LoVo (cell line): ENCODE results near the gene ARL15.

Experiments used
- DNase-seq: peaks from one replicate; pipeline ENCODE4 v3.0.0-alpha.2; 2016; ENCODE audit warnings: low spot score

ARL15 gene

GRCh38 chr5:53932351-53932750 lies 378.0 kb downstream of the ARL15 start:
- DNase-seq: no peak

- DNase-seq: no peak
Observed at GRCh38 chr5:53930457-53930856, 379.9 kb downstream of the ARL15 start.

DNA sequence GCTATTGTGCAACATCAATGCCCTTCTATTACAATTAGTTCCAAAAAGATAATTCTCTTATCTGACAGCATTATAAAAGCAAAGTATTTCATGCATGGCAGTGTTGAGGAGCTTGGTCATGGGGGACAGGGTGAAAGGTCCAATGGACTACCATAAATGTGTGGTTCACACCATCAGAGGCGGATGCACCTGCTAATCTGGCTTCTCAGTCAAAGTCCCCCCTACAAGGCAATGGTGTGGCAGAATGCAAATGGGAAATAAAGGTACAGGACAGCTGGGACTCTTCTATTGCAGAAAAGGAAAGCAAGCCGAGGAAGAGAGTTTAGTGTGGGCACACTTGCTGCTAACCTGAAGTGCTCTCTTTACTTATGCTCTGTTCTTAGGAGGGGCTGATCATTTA lies 380.8 kb downstream of the ARL15 start:
- DNase-seq: no peak

DNA sequence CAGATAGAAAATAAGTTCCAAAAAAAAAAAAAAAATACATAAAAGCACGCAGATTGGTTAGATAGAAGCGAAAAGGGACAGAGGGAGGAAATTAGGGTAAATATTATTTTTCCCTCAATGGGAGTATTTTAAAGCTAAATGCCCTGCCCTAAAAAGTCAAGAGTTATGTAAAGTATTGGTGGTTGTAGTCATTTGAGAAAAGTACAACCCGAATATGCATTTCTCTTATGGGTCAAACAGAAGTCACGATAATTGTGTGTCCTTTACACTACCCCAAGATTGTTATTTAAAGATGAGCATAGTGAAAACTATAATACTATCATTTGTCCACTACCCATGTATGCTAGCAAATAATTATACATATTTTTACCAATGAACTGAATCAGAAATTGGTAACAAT lies 381.2 kb downstream of the ARL15 start:
- DNase-seq: no peak

- no peak for DNase-seq
Observed at GRCh38 chr5:53928641-53929040, 381.7 kb downstream of the ARL15 start.

GRCh38 chr5:53927668-53928247 lies 382.6 kb downstream of the ARL15 start:
- no peak for DNase-seq

- no peak for DNase-seq
Observed at GRCh38 chr5:53926026-53926425, 384.3 kb downstream of the ARL15 start.

GRCh38 chr5:53924392-53924791 lies 386.0 kb downstream of the ARL15 start:
- DNase-seq: no peak

- no peak for DNase-seq
Observed at GRCh38 chr5:53923961-53924360, 386.4 kb downstream of the ARL15 start.

- no peak for DNase-seq
Observed at GRCh38 chr5:53922508-53923498, 387.6 kb downstream of the ARL15 start.

DNA sequence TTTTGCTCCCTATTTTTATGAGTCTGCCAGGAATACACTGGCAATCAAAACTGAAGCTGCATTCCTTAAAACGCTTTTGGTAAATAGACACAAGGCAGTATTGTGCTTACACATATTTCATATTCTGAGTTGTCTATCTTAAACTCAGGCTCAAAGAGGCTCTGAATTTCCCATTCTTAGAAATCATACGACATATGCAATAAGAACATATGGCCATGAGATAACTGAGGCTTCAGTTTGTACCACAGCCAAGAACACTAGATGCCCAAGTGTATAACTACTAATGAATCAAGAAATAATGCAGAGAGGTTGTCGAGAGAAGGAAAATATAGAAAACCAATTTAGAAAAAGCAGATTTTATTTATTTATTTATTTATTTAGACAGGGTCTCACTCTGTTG lies 392.5 kb downstream of the ARL15 start:
- DNase-seq: no peak

GRCh38 chr5:53917095-53917494 lies 393.3 kb downstream of the ARL15 start:
- peak; percentile 2 for DNase-seq

DNA sequence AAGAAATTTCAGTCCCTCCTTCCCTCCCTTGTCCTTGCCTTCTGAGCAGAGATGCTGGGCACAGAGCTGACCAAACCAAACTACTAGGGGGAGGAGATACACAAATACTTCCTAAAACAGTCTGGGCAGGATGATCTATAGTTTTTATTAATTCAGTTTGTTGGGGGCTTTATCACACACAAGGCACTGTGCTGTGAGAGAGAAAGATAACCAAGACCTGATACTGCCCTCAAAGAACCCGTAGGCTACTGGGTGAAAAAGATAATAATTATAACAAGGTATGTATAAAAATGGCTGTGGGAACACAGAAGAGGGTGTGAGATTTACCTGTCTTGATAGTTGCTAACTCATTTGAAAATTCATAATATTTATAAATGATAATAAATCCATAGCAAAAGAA lies 395.3 kb downstream of the ARL15 start:
- DNase-seq: no peak

- DNase-seq: no peak
Observed at GRCh38 chr5:53913941-53914340, 396.4 kb downstream of the ARL15 start.

- no peak for DNase-seq
Observed at GRCh38 chr5:53908757-53909156, 401.6 kb downstream of the ARL15 start.

GRCh38 chr5:53907827-53908226 lies 402.5 kb downstream of the ARL15 start:
- no peak for DNase-seq

GRCh38 chr5:53906736-53907135 lies 403.6 kb downstream of the ARL15 start:
- DNase-seq: no peak

DNA sequence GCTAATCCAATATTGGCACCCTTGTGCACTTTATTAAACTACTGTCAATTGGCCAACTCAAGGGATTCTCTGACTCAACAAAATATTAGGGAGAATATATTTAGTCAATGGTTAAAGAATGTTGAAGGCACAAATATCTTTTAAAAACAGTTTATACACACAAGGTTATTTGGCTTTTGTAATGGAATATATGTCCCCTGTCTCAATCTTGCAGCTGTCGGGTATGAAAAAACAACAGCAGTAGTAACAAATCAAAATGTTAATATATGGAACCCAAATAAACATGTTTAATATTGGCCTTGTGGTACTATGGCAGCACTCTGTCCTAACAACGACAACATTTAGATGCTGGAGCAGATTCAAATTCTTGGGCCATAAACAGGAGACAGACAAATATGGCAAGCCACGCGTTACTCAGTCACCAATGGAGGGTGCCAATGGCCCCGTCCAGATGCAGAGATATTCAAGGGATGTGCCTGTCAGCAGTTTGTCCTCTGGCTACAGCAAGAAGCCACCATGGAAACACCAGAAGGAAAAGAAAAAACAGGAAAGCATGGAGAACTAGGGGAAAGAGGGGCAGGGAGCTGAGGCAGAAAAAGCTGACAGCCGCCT lies 408.0 kb downstream of the ARL15 start:
- no peak for DNase-seq

- DNase-seq: no peak
Observed at GRCh38 chr5:53900677-53901076, 409.7 kb downstream of the ARL15 start.

DNA sequence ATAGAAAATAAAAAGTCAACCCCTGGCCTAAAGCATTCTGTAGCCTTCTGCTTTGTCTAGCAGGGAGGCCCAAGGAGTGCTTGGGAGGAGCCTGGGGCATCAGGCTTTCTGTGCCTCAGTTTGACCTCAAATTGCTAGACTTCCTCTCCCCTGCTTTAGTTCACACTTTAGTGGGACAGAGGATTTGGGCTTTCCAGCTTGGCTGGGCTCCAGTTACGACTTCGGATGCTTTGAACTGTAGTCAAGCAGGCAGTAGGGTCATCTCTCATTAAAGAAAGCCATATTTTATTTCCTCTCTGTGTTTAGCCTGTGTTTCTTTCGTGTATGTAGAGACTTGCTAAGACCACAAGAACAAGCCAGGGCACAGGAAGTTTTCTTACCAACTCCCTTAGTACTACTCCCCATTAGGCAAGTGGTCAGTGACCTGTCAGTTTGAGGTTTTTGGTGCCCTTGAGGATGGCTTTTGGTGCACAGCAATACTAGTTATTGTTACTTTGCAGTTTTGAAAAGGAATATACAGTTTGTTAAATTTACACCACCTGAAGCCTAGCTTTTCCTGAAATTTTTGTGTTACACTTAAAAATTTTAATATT lies 415.2 kb downstream of the ARL15 start:
- DNase-seq: no peak

DNA sequence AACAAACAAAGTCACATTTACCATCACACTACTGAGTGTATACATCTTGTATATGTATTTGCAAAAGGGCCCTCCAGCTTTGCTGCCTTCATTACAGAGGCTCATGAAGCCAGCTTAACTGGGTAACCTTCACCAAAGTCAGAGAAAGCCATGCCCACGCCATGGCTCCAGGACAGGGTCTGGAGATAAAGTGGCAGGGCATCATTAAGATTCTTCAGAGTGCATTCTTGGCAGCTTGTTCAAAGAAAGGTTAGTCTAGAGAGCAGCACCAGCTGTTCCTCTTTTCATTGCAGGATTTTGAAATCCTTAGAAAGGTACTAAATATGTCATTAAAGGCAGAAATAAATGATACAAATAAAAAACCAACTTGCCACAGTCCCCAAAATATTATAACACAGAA lies 416.7 kb downstream of the ARL15 start:
- DNase-seq: no peak

DNA sequence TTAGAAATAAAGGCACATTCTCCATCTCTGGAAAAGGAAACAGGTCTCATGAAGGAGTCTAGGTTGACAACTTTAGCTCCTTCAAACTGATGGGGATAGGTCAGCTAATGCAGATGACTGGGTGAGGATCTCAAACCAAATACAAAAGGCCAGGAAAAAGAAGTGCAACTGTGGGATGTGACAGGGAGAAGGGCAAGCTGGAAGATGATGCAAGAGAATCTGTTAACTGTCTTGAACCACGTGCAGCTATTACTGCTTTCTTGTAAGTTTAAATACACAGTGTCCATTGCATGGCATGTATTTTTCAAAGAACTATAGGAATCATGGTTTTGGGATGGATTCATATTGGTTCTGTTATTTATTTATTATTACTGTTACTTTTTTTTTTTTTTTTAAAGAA lies 418.1 kb downstream of the ARL15 start:
- DNase-seq: no peak

GRCh38 chr5:53891159-53891558 lies 419.2 kb downstream of the ARL15 start:
- DNase-seq: no peak
